ENCODE data around the gene UST.
A peak's percentile ranks its signal among the peaks of the same experiment; 100 is the strongest.
"Not testable (repeated sequence)": the region's sequence is repeated elsewhere in the genome, so short reads cannot be mapped to it uniquely, and the experiment has no call there.

Gene UST

DNA sequence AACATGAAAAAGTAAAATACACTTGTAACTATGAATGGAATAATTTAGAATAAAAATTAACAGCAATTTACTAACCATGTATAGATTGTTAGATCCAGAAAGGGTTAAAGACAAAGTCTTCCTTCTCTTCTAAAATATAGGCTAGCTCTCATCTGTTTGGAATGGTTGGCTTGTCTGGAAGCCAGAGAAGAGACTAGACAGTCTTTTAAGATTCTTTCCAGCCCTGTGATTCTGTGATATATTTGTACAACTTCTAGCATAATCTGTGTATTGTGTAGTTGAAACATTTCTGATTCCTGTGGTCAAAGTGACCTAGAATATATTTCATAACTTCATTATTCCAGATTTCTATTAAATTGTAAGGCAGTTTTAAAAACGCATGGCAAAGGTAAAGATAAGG lies 196.6 kb downstream of the UST start:
- DNase-seq (ENCODE audit: low read depth in 1 of 2, low spot score in 1 of 2) = no peak

DNA sequence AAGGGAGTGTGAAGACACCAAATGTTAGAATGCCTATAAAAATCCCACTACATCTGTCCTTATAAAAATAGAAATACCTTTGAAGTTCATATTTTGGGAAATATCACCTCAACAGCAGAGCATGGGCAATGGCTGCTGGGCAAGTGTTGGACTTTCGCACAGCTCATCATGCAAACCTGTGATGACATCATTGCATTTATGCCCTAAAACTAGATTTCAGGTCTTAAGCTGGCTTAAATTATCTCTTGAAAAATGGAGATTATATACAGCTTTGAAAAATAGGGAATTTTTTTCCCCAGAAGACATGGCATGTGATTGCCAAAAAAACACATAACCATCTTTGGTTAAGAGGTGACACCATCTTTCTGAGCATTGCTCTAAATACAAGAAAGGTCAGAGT lies 197.8 kb downstream of the UST start:
- DNase-seq (ENCODE audit: low read depth in 1 of 2, low spot score in 1 of 2) = no peak

DNA sequence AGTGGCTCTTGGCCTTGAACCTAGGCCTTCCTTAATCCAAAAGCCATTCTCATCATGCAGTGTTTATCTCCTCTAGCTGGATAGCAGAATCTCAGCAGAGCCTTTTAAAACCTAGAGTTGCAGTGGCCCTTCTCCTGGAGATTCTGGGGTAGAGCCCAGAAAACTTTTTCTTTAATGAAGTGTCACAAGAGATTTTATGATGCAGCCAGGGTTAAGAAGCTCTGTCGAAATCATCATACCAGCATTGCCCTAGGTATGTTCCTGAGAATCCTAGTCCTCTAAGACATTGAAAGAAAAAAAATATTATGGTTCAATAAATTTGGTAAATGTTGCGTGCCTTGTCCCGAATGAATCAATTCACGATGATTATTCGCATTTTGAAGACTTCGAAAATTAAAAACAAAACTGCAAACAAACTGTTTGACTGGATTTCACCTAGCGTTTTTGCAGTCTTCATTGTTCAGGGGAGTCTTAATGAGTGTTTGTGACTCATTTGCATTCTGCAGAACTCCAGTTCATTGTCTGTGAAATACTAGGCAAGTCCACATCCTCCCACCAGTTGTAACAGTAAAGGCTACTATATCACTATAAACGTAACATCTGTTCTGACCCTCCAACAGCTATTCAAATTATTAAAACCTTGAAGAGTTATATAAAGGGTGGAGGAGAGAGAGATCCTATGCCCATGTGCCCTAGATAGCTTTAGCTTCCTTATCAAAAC lies 198.6 kb downstream of the UST start:
- no peak for DNase-seq (ENCODE audit: low read depth in 1 of 2, low spot score in 1 of 2)

DNA sequence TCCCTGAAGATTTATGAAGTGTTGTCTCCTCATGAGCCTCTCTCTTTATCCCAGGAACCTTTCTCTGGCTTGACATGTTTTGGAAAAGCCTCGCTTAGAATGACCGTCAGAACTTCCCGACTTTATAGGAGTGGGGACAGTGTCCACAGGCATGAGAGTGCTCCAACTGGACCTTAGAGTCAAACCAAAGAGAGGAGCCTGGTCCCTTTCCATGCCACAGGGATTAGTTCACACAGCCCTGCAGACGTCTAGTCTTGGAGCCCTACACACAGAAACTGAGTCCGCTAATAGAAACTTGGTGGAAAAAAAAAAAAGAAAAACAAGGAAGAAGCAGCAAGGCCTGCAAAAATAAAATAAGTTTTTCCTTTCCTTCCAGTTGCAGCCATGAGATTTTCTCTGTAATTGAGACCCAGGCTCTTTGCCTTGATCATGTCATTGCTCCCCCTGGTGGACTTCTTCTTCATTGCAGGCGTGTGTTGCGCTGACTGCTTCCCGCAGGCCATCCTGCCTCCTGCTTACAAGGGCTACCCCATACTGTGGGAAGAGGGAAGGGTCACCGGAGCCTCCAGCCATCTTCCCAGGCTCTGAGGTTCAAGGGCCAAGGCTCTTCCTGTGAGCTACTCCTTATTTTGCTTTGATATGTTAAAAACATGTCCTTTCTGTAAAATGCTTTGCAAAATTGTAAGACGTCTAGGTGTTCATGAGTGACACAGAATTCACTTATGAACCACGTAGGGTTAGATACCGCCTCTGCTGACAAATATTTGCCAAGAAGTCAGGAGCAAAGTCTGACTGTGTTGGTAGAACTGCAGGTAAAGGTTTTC lies 201.0 kb downstream of the UST start:
- peak; percentile 61 to 76 for DNase-seq (ENCODE audit: low read depth in 1 of 2, low spot score in 1 of 2)

DNA sequence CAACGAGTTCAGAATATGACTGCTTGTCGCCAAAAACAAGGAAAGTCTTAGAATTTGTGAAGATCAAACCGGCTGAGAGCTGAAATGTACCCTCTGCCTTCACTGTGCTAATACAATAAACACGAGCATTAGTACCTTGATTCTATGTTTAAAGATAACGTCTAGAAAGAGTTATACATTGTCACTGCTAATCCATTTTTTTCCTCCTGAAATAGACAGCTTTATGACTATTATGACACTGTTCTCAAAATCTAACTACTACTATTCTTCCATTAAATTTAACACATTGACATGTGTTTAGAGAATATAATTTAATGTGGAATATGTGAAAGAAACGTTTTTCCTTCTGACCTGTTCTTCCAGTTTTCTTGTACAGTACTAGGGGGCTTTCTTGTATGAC lies 204.8 kb downstream of the UST start:
- no peak for DNase-seq (ENCODE audit: low read depth in 1 of 2, low spot score in 1 of 2)

DNA sequence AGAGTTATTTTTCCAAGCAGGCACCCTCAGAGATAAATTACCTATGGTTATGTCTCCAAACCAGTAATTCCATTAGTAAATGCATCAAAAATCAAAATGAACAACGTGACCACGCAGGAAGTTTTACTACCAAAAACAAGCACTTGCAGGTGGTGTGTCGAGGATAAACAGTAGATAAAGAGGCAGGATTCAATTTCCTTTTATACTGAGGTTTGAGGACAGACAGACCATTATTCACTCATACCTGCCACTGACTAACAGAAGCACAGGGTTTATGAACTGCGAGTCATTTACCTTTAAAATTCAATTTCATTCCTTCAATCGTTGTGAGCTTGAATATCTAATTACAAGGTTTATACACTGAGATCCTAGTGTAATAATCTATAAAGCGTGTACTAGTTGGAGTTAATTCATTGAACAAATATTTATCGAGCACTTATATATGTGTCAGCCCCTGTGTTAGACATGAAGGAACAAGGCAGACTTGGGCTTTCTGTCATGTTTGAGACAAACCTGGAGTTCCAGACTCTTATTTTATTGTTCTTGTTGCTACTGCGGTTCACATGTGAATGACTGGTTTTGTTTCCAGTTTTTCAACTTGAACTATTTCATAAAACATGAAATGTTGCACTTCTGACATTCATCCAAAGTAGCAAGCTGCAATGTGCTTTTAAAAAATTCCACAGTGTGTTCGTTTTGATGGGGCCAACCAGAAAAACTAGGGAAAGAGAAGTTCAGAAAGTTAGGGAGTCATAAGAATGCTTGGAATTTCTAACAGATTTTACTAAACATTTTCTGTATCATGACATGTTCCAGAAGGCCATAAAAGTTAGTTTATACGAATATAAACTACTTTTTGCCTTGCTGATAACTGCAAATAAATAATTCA lies 205.6 kb downstream of the UST start:
- DNase-seq (ENCODE audit: low read depth in 1 of 2, low spot score in 1 of 2) = no peak

DNA sequence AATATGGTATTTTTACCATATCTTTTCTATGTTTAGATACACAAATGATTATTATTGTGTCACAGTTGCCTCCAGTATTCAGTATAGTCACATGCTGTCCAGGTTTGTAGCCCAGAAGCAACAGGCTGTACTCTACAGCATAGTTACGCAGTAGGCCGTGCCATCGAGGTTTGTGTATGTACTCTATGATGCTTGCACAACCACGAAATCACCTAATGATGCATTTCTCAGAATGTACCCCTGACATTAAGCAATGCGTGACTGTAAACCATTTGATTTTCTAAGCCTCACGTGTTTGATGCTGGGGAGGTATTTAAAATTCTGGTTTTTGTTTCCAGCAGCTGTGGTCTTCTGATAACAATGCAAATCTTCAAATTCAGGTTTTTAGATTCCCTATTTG lies 207.6 kb downstream of the UST start:
- DNase-seq (ENCODE audit: low read depth in 1 of 2, low spot score in 1 of 2) = no peak

DNA sequence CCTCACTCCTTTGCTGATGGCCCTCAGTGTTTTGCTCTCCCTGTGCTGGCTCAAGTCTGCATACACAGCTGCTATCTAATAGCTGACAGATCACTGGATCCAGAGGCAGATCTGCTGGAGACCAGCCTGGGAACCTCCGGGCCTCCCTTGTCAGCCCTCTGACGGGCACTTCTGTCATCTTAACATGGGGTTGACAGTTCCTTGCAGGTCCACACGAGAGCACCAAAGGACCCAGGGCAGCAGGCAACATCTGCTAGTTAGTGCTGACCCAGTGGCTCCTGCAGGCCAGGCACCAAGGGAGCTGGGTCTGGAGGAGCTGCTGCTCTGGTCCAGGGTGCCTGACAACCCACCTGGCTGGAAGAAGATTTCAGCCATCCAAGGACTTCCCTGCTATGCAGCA lies 208.1 kb downstream of the UST start:
- DNase-seq (ENCODE audit: low read depth in 1 of 2, low spot score in 1 of 2) = no peak

DNA sequence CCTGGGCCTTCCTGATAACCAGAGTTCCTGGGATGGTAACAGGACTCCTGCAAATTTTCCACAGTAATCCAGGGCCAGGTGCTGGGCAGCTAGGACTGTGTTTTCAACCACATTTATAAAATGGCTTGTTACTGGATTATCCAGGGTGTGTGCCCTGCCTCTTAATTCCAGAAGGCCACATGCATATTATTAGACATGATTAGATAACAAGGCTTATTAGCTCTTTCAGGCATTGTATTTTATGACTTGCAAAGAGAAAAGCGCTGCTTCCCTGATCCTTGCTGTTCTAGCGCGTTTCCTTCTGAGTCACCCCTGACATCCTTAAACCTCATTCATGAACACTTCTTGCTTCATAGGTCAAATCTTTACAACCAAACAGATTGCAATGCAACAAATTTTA lies 208.6 kb downstream of the UST start:
- DNase-seq (ENCODE audit: low read depth in 1 of 2, low spot score in 1 of 2) = no peak

DNA sequence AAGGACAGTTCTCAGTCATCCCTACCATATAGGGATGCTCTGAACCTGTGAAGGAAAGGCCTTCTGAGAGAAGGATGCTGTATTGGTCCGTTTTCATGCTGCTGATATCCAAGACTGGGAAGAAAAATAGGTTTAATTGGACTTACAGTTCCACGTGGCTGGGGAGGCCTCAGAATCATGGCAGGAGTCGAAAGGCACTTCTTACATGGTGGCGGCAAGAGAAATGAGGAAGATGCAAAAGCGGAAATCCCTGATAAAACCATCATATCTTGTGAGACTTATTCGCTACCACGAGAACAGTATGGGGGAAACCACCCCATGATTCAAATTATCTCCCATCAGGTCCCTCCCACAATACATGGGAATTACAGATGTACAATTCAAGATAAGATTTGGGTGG lies 209.3 kb downstream of the UST start:
- not testable (repeated sequence) for DNase-seq (ENCODE audit: low read depth in 1 of 2, low spot score in 1 of 2)

DNA sequence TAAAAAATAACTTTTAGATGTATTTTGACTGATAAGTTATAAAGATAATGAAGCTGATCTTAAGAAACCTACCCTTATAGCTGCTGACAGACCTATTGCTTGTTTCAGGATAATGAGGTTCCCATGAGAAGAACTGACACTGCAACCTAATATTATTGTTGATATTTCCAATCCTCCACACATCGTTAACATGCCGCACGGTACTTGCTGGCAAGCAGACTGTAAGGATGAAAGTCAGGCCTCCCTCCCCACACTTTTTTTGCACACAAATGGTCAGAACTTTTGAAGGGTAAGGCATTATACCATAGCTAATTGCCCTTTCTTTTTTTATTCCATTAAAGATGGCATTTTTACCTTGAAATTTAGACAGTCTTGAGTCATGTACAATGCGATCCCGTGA lies 210.9 kb downstream of the UST start:
- no peak for DNase-seq (ENCODE audit: low read depth in 1 of 2, low spot score in 1 of 2)

DNA sequence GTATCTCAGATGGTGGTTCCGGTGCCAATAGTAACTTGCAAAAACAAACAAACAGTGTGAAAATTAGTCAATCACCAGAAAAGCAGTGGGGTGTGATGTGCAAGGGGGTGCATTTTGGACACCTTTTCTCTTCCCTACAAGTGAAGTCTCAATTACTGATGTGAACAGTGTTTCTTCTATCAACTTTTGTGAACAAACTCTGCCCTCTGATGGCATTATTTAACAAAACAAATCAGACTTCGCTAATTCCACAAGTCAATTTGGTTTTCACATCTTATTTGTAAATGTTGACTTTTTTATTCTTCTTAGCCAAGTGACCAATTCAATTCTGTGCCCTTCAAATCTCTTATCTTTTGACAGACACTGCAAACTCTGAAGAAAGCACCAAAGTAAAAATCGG lies 212.2 kb downstream of the UST start:
- DNase-seq (ENCODE audit: low read depth in 1 of 2, low spot score in 1 of 2) = no peak

DNA sequence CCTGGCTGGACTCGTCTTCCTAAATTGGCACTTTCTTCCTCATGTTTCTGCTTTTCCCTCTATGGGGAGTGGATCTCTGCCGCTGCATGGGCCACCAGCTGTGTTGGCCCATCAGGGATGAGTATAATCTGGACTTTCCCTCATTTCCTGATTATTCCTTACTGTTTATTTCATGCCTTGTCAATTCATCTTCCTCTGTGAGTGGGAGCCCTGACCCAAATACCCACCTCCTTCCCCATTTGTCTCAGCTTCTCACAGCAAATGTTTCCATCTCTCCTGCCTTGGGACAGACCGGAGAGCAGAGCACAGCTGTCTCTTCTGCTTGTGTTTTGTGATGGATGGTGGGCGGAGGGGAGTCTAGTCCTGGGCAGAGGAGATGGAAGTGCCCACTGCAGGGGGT lies 212.7 kb downstream of the UST start:
- no peak for DNase-seq (ENCODE audit: low read depth in 1 of 2, low spot score in 1 of 2)

DNA sequence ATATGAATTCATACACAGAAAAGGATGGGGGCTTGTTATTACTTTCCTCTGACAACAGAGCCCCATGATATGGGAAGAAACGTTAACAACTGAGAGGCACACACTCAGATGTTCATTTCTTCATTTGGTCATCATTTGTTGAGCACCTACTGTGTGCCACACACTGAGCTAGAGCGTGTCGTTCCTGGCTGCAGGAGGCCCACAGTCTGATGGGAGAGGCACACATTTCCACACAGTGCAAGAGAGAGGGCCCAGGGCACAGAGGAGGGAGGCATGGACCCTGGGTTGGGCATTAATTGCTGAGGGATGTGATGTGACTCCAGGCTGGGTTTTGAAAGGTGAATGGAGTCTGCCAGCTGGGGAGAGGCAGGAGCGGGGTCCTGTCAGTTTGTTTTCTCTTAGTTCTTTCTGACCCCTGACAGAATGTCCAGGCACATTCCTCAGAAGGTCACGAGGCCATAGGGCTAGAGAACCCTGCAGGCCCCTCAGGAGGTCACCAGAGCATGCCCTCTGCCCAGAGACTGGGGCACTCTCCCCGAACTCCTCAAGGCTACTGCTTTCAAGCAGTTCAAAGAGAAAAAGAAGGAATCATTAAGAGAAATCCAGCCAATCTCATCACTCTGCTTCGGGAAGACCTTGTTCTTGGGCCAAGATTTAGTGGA lies 216.2 kb downstream of the UST start:
- no peak for DNase-seq (ENCODE audit: low read depth in 1 of 2, low spot score in 1 of 2)

DNA sequence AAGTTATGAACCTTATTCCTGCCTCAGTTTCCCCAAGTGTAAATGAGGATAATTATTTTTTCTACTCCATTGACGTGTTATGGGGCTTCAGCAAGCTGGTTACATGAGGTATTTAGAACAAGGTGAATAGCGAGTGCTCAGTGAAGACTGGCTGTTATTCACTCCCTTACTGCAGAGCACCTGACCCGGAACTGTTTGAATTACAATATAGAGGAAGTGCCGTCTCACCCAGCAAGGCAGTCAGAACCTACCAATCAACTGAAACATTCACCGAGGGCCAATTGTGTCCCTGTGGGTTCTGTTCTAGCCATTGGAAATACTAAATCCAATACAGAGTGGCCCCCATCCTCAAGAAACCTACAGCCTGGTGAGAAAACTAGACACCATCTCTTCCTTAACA lies 216.9 kb downstream of the UST start:
- no peak for DNase-seq (ENCODE audit: low read depth in 1 of 2, low spot score in 1 of 2)

DNA sequence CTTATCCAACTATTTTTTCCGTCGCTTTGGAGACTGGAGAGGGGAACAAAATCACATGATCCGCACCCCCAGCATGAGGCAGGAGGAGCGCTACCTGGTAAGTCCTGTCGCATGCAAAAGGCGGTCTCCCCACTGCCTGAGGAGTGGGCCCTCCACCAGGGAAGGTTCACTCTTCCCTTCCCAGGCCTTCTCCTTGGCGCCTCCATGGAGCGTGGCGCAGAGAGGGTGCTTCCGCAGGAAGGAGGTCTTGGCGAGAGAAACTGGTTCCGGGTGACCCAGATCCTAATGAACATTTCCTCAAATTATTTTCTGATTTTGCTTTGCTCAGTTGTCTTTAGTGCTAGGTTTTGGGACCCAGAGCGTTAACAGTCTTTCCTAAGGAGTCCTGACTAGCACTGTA lies 217.6 kb downstream of the UST start:
- no peak for DNase-seq (ENCODE audit: low read depth in 1 of 2, low spot score in 1 of 2)

DNA sequence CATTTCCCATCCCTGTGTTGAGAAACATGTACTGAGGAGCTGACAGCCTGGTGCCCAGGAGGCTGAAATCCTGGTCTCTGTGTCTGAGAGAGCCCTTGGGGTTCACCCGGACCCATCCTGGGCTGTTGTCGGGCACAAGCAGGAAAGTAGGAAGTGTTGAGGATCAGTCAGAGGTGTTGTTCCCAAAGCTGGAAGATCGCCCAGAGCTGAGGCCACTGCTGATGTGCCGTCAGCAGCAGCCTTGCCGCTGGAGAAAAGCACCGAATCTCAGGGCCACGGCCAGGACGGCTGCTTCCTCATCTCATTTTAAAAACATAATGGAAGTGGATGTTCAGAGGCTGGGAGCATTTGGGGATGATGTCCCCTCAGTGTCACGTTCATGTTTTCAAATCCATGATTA lies 218.5 kb downstream of the UST start:
- no peak for DNase-seq (ENCODE audit: low read depth in 1 of 2, low spot score in 1 of 2)

DNA sequence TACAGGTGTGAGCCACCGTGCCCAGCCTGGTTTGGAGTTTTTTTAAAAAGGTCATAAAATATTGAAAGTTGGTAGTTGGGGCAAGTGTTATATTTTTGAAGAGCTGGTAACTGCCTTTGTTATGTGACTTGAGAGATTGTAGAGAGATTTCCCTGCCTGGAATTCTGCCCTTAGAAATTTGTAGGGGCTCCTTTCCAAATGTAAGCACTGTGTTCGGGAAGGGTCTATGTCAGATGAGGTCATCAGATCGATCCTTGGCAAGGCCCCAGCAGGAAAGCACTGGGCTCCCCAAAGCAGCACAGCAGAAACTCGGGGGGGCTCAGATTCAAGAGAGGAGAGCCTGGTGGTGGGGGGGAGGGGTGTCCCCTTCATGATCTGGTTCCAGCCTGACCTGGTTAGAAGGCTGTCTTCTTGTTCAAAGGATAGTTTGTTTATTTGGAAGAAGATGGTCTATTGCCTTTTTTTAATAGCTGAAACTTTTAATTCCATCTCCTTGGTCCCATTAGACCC lies 220.2 kb downstream of the UST start:
- DNase-seq (ENCODE audit: low read depth in 1 of 2, low spot score in 1 of 2) = no peak

DNA sequence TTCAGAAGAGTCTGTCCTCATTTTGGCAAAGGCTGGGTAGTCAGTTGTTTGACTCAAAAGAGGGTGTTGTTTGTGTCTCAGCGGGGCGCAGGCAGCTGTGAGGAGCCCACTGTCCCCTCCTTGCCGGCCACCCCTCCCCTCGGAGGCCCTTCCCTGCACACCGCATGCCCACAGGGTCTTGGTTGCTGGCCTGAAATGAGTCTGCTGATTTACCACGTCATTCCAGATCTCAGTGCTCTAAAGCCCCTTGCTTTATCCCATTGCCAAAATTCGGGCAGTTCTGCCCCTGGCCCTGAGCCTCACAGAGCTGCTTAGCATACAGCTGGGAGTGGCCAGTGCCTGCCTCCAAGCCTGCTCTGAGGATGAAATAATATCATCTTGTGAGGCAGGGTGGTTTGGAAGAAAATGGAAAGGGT lies 220.7 kb downstream of the UST start:
- no peak for DNase-seq (ENCODE audit: low read depth in 1 of 2, low spot score in 1 of 2)

DNA sequence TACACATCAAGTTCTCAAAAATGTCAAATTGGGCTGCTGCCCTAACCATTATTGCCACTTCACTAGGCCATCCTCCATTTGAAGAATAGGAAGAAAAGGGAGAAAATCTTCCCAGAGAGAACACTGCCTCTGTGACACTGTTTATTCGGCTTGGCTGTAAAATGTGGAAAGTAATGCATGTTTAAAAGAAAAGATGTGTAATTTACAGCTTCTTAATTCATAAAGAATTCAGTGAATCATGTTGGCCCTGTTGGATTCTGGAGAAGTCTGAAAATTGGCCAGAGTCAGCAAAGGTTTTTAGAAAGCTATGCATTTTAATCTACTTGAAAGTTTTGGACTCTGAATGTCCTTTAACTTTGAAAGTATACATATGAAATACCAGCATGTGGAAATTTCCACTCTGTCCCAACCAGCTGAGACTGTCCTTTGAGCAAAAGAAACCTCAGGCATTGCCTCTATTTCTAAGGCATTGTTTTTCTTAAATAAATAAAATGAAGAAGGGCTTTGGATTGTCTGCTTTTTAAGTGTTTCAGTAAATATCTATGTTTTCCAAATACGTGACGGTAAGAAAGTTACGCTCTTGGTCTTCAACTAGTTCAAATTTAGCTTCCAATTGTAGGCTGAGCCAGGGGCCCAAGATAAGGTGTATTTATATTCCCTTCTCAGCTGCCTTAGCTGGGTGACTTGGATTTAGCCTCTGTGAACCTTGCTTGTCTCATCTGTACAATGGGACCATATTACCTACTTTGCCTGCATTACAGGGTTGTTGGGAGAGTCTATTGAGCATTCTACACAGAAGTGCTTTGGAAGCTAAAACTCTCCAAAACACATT lies 222.2 kb downstream of the UST start:
- no peak for DNase-seq (ENCODE audit: low read depth in 1 of 2, low spot score in 1 of 2)
